Prostate gland (tissue), 2 donors: ENCODE measurements around the gene MANBA. TPM values are rescaled to one million over a fixed set of nuclear protein-coding genes. Genes with fewer than 3 reads are reported as not detected.

ENCODE experiments used
- DNase-seq: peaks from one replicate; pipeline ENCODE4 v3.0.0-alpha.2; 2019; ENCODE audit warnings: low spot score
- H3K27ac ChIP-seq, 2 donors: fragments of 200-600 bp; sonication (generic); 2 replicates each; pipeline ENCODE4 v1.5.1; 2017 to 2019
- H3K27me3 ChIP-seq: fragments of 200-600 bp; sonication (generic); replicated peaks from 2 replicates; pipeline ENCODE4 v1.5.1; 2019; ENCODE audit not compliant: insufficient read depth
- H3K36me3 ChIP-seq, 2 donors: fragments of 200-600 bp; sonication (generic); 1 replicate in 1 of 2; 2 replicates in 1 of 2; pipeline versions ENCODE4 v1.5.1 to v1.8.1; 2017 to 2019
- H3K4me1 ChIP-seq: fragments of 200-600 bp; sonication (generic); replicated peaks from 2 replicates; pipeline ENCODE4 v1.5.1; 2019
- H3K4me3 ChIP-seq, 2 donors: fragments of 200-600 bp; sonication (generic); 2 replicates each; pipeline ENCODE4 v1.5.1; 2017 to 2019
- H3K9me3 ChIP-seq: fragments of 200-600 bp; sonication (generic); 2 replicates; pipeline ENCODE4 v1.5.1; 2017
- CTCF ChIP-seq, 4 experiments: fragments of 200-600 bp in 2 of 4; fragments of 450-650 bp in 2 of 4; sonication (generic) in 2 of 4; IDR thresholded peaks; 1 replicate in 3 of 4; 2 replicates in 1 of 4; pipeline ENCODE4 v1.5.1; 2016 to 2019; ENCODE audit warnings: antibody characterized with exemption in 4 of 4, mild to moderate bottlenecking in 2 of 4, moderate library complexity in 2 of 4
- POLR2A ChIP-seq: fragments of 450-650 bp; IDR thresholded peaks from one replicate; pipeline ENCODE4 v1.6.1; 2016; ENCODE audit warnings: antibody characterized with exemption, mild to moderate bottlenecking
- POLR2AphosphoS5 ChIP-seq: sonication (generic); formaldehyde crosslinking; IDR thresholded peaks from one replicate; pipeline ENCODE4 v1.6.1; 2017; ENCODE audit warnings: antibody characterized with exemption
- WGBS: methylation state at CpG from one replicate; pipeline ENCODE4 v1.1.5; 2018; 5-methylcytosine and 5-hydroxymethylcytosine counted together
- intact Hi-C: fragments of 100-400 bp; cut with DNase I; formaldehyde crosslinking; loops from one replicate; pipeline ENCODE4 v1.14.2; 2022
- total RNA-seq, 2 donors: library from RNA; depleted of rRNA; stranded (reverse); fragments of >200 nt; gene quantifications; one replicate each; pipeline ENCODE4 v1.1.0, GENCODE V29; 2016

MANBA gene
- total RNA-seq, 2 donors from 2014 or later, result 29.7 to 41.6 TPM

- 71% methylated on average over 4 of the region's 4 CpGs for WGBS
- intact Hi-C loops, result no loop called here
- TF ChIP-seq POLR2A (no peak), CTCF (IDR thresholded peaks at IDR 0.05) (no peak), POLR2AphosphoS5 (no peak)
- H3K27ac ChIP-seq, result no peak overlapping the region
- H3K27me3 ChIP-seq, result no peaks in the 10 kb centered on the region
- H3K4me3 ChIP-seq, result no peak overlapping the region
- no peaks in the 10 kb centered on the region for H3K36me3 ChIP-seq
- no peaks in the 10 kb centered on the region for H3K9me3 ChIP-seq
- DNase-seq, result no peak
- H3K4me1 ChIP-seq, result no peaks in the 10 kb centered on the region
Observed at GRCh38 chr4:102772738-102773340, 12.1 kb upstream of the MANBA start.

DNA sequence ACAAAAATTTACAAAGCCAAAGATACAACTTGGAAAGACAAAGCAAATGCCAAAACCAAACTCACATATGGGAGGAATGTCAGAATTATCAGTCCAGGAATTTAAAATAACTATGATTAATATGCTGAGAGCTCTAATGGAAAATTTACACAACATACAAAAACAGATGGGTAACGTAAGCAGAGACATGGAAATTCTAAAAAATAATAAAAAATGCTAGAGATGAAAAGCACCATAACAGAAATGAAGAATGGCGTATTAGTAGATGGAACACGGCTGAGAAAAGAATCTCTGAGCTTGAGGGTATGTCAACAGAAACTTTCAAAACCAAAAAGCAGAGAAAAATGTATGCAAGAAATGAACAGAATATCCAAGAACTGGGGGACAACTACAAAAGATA lies 4.1 kb upstream of the MANBA start:
- no peak overlapping the region for H3K27ac ChIP-seq
- intact Hi-C loops, result loop anchor here (5.0 kb wide), 2 partner anchors 62 to 263 kb away; partner anchors contain the start of genes NFKB1 and UBE2D3
- WGBS, result 94% methylated on average over 3 of the region's 3 CpGs
- no peak for DNase-seq
- TF ChIP-seq POLR2AphosphoS5 (no peak), POLR2A (no peak), CTCF (IDR thresholded peaks at IDR 0.05) (no peak)
- H3K4me3 ChIP-seq, result no peak overlapping the region
- H3K27me3 ChIP-seq, result no peaks in the 10 kb centered on the region
- no peaks in the 10 kb centered on the region for H3K4me1 ChIP-seq
- no peaks in the 10 kb centered on the region for H3K9me3 ChIP-seq
- no peaks in the 10 kb centered on the region for H3K36me3 ChIP-seq

- Histone ChIP-seq H3K9me3 (no peaks in the 10 kb centered on the region), H3K27ac (no peak overlapping the region), H3K4me3 (no peak overlapping the region), H3K27me3 (no peaks in the 10 kb centered on the region), H3K4me1 (no peaks in the 10 kb centered on the region), H3K36me3 (no peaks in the 10 kb centered on the region)
- WGBS, result 76% methylated on average over 14 of the region's 14 CpGs
- TF ChIP-seq POLR2AphosphoS5 (no peak), POLR2A (no peak), CTCF (IDR thresholded peaks at IDR 0.05) (no peak)
- DNase-seq, result no peak
- intact Hi-C loops, result loop anchor here (5.0 kb wide), 2 partner anchors 65 to 260 kb away; partner anchors contain the start of genes NFKB1 and UBE2D3
Observed at GRCh38 chr4:102761906-102762305, 1.1 kb upstream of the MANBA start.

DNA sequence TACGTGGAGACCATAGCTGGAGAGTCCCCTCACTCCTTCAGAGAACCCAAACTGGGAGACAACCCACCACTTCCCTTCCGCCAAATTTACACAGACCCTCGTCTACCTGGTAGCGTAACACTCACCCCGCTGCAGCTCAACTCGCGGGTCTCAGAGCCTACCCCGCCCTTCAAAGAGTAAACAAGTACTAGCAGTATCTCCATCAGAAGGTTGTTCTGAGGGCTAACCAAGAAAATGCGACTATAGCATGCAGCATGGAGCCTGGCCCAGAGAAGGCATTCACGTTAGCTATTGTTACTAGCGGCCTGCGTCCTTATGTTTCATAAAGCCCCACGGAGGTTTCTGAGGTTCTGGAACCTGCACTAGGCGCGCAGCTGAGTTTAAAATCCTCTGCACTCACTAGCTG lies 531 bp upstream of the MANBA start:
- peak; percentile 7 for DNase-seq
- intact Hi-C loops, result loop anchor here (5.0 kb wide), 2 partner anchors 66 to 259 kb away; partner anchors contain the start of genes NFKB1 and UBE2D3
- 1% methylated on average over 15 of the region's 15 CpGs for WGBS

More for the DNA sequence above, 531 bp upstream of the MANBA start:
- no peaks in the 10 kb centered on the region for H3K36me3 ChIP-seq
- peak overlapping the region; percentile 73 to 84 for H3K4me3 ChIP-seq
- H3K9me3 ChIP-seq, result no peaks in the 10 kb centered on the region
- TF ChIP-seq POLR2A (no peak), CTCF (IDR thresholded peaks at IDR 0.05) (no peak), POLR2AphosphoS5 (no peak)
- no peaks in the 10 kb centered on the region for H3K27me3 ChIP-seq
- no peaks in the 10 kb centered on the region for H3K4me1 ChIP-seq
- H3K27ac ChIP-seq, result peak overlapping the region; percentile 64 to 71
